Spleen (tissue), 11 donors: ENCODE results near the gene RBM18. TPM values are rescaled to one million over a fixed set of nuclear protein-coding genes. Genes with fewer than 3 reads are reported as not detected.

Experiments
- DNase-seq: peaks from one replicate; pipeline ENCODE4 v3.0.0-alpha.2; 2020
- H3K27ac ChIP-seq, 8 donors: fragments of 200-600 bp; sonication (generic) in 7 of 8; 1 replicate in 4 of 8; 2 replicates in 4 of 8; pipeline versions ENCODE4 v1.5.0 to v1.8.0; 2016 to 2021; ENCODE audit warnings: inconsistent platforms in 4 of 8, mild to moderate bottlenecking in 4 of 8, moderate library complexity in 1 of 8
- H3K27me3 ChIP-seq, 7 donors: fragments of 200-600 bp; sonication (generic) in 6 of 7; replicated peaks in 1 of 7; 1 replicate in 4 of 7; 2 replicates in 3 of 7; pipeline versions ENCODE4 v1.5.0 to v1.8.0; 2016 to 2021; ENCODE audit warnings: inconsistent platforms in 3 of 7, mild to moderate bottlenecking in 1 of 7
- H3K36me3 ChIP-seq, 6 donors: fragments of 200-600 bp; sonication (generic) in 5 of 6; 1 replicate in 4 of 6; 2 replicates in 2 of 6; pipeline versions ENCODE4 v1.5.0 to v1.8.0; 2016 to 2021; ENCODE audit warnings: inconsistent platforms in 2 of 6
- H3K4me1 ChIP-seq, 6 donors: fragments of 200-600 bp; sonication (generic) in 5 of 6; 1 replicate in 3 of 6; 2 replicates in 3 of 6; pipeline versions ENCODE4 v1.5.0 to v1.8.0; 2016 to 2021; ENCODE audit warnings: inconsistent platforms in 3 of 6
- H3K4me3 ChIP-seq, 8 donors: fragments of 200-600 bp; sonication (generic) in 7 of 8; 1 replicate in 4 of 8; 2 replicates in 4 of 8; pipeline versions ENCODE4 v1.5.0 to v1.8.0; 2016 to 2021; ENCODE audit warnings: inconsistent platforms in 4 of 8, mild to moderate bottlenecking in 4 of 8, moderate library complexity in 2 of 8
- H3K9me3 ChIP-seq, 8 donors: fragments of 200-600 bp; sonication (generic) in 7 of 8; 1 replicate in 4 of 8; 2 replicates in 4 of 8; pipeline versions ENCODE4 v1.5.0 to v1.8.0; 2016 to 2021; ENCODE audit warnings: inconsistent platforms in 4 of 8
- POLR2A ChIP-seq, 3 donors: fragments of 450-650 bp; IDR thresholded peaks; one replicate each; pipeline ENCODE4 v1.5.1; 2017; ENCODE audit warnings: antibody characterized with exemption in 3 of 3, mild to moderate bottlenecking in 1 of 3
- POLR2AphosphoS5 ChIP-seq, 3 donors: sonication (generic); formaldehyde crosslinking; IDR thresholded peaks; one replicate each; pipeline ENCODE4 v1.5.1; 2017; ENCODE audit warnings: antibody characterized with exemption in 3 of 3
- whole genome bisulfite sequencing, 5 donors: extraction: QIAGEN DNeasy Blood & Tissue Kit in 3 of 5; methylation state at CpG; one replicate each; pipeline versions ENCODE4 v1.1.5 to v1.1.7; 2013 to 2018; 5-methylcytosine and 5-hydroxymethylcytosine counted together
- intact Hi-C: fragments of 100-400 bp; cut with DNase I; formaldehyde crosslinking; loops from one replicate; pipeline ENCODE4 v1.15.0; 2023; ENCODE audit warnings: low total_unique reads
- polyA plus RNA-seq, 3 donors: library from polyadenylated mRNA; stranded (reverse); fragments of 200-250 nt; gene quantifications; one replicate each; pipeline ENCODE4 v1.2.1, GENCODE V29; 2013
- total RNA-seq, 7 donors: library from RNA; depleted of rRNA in 3 of 7; stranded (reverse); fragments of >200 nt in 3 of 7; fragmentation: NEBNext Ultra II Directional in 4 of 7; extraction: Animal tissue kit (Norgen Biotek cat#: 25700) in 4 of 7; gene quantifications; one replicate each; pipeline versions ENCODE4 v1.1.0 to v1.2.1, GENCODE V29; 2016 to 2021
- TF ChIP-seq, protein P1 (sequence below), 11 experiments: fragments of 200-600 bp in 7 of 11; fragments of 450-650 bp in 4 of 11; sonication (generic) in 4 of 11; IDR thresholded peaks in 8 of 11; conservative IDR thresholded peaks in 3 of 11; 1 replicate in 7 of 11; 2 replicates in 4 of 11; pipeline versions ENCODE4 v1.4.0 to v1.8.0; 2016 to 2021; ENCODE audit warnings: antibody characterized with exemption in 11 of 11, inconsistent platforms in 4 of 11, mild to moderate bottlenecking in 1 of 11
- donor health status: healthy with polysubstance abuse.
- donor health status: DM: no; HTN: no; CAD: no; lungs with moderate emphysema.
- donor health status: DM: no; HTN: no; CAD: no.
- donor health status: Bipolar disorder and iron deficiency.
- donor health status: healthy.
- donor health status: DM: no; HTN: no; CAD: no.
- donor health status: DM: yes; HTN: yes; CAD: no.

RBM18 gene
- total and polyA plus RNA-seq, 10 donors: 4.2 to 21.5 (median 11.2) TPM

- no peak for TF ChIP-seq POLR2A (IDR thresholded peaks at IDR 0.05)
- TF ChIP-seq, protein P1, sequence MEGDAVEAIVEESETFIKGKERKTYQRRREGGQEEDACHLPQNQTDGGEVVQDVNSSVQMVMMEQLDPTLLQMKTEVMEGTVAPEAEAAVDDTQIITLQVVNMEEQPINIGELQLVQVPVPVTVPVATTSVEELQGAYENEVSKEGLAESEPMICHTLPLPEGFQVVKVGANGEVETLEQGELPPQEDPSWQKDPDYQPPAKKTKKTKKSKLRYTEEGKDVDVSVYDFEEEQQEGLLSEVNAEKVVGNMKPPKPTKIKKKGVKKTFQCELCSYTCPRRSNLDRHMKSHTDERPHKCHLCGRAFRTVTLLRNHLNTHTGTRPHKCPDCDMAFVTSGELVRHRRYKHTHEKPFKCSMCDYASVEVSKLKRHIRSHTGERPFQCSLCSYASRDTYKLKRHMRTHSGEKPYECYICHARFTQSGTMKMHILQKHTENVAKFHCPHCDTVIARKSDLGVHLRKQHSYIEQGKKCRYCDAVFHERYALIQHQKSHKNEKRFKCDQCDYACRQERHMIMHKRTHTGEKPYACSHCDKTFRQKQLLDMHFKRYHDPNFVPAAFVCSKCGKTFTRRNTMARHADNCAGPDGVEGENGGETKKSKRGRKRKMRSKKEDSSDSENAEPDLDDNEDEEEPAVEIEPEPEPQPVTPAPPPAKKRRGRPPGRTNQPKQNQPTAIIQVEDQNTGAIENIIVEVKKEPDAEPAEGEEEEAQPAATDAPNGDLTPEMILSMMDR (IDR thresholded peaks at IDR 0.05 in 8 of 11, conservative IDR thresholded peaks at IDR 0.05 in 3 of 11): no peak
- no peak for TF ChIP-seq POLR2AphosphoS5 (IDR thresholded peaks at IDR 0.05)
- no peak overlapping the region for H3K4me3 ChIP-seq
- WGBS, 5 donors: 96 to 99% (median 98%) methylated on average over 3 of the region's 3 CpGs
- intact Hi-C loops: no loop called here
- peaks cover 10 to 100% (median 92%) of the 10 kb centered on the region in 6 donors for H3K36me3 ChIP-seq
- no peaks in the 10 kb centered on the region for H3K27me3 ChIP-seq
- no peak overlapping the region for H3K27ac ChIP-seq
- peaks cover 0 to 6% (median 0%) of the 10 kb centered on the region in 6 donors for H3K4me1 ChIP-seq
- H3K9me3 ChIP-seq: no peaks in the 10 kb centered on the region
- no peak for DNase-seq
Measured at GRCh38 chr9:122246666-122247065, 18.0 kb downstream of the RBM18 start.

DNA sequence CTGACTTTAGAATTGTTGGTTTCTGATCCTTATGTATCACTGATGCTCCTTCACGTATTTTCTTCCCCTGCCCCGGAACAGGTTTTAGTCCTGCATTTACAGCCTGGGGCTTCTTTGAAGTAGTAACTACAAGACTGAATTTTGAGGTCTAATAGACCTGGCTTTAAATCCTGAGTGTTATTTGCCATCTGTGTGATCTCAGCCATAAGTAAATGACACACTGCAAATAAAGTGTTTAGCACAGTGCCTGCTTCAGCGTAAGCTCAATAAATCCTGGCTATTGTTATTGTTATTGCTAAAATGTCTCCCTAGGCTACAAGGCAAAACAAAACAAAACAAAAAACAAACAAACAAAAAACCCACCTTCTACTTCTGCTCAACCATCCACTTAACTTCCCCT, 20.3 kb downstream of the RBM18 start:
- no peaks in the 10 kb centered on the region for H3K9me3 ChIP-seq
- H3K27ac ChIP-seq: no peak overlapping the region
- intact Hi-C loops: no loop called here
- no peak overlapping the region for H3K4me3 ChIP-seq
- 96 to 99% (median 97%) methylated on average over 3 of the region's 3 CpGs for WGBS, 5 donors
- DNase-seq: no peak
- TF ChIP-seq, protein P1 (IDR thresholded peaks at IDR 0.05 in 8 of 11, conservative IDR thresholded peaks at IDR 0.05 in 3 of 11): no peak
- TF ChIP-seq POLR2AphosphoS5 (IDR thresholded peaks at IDR 0.05) (no peak), POLR2A (IDR thresholded peaks at IDR 0.05) (no peak)
- H3K27me3 ChIP-seq: no peaks in the 10 kb centered on the region
- H3K4me1 ChIP-seq: peaks cover 0 to 6% (median 0%) of the 10 kb centered on the region in 6 donors
- peaks cover 6 to 100% (median 91%) of the 10 kb centered on the region in 6 donors for H3K36me3 ChIP-seq

DNA sequence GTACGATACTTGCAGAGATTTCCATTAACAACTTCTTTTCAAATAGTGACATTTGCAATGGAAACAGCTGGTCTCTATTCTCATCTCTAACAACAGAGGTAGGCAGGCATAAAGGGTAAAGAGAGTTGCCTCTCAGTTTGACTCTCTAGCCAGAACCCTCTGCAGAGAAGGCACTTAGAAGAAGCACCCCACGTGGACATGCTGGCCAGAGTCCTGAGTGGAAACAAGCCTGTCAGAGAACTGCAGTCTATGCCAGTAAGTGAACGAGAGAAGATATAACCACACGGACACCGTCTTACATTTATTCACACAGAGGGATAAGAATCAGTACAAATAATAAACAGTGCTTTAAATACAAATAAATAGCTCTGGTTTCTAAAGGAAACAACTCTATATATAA, 24.9 kb downstream of the RBM18 start:
- TF ChIP-seq, protein P1 (IDR thresholded peaks at IDR 0.05 in 8 of 11, conservative IDR thresholded peaks at IDR 0.05 in 3 of 11): no peak
- TF ChIP-seq POLR2AphosphoS5 (IDR thresholded peaks at IDR 0.05): no peak
- TF ChIP-seq POLR2A (IDR thresholded peaks at IDR 0.05): no peak
- H3K4me1 ChIP-seq: no peaks in the 10 kb centered on the region
- no peak for DNase-seq
- no peaks in the 10 kb centered on the region for H3K9me3 ChIP-seq
- H3K27ac ChIP-seq: no peak overlapping the region
- no peak overlapping the region for H3K4me3 ChIP-seq
- H3K27me3 ChIP-seq: no peaks in the 10 kb centered on the region
- intact Hi-C loops: no loop called here
- peaks cover 4 to 68% (median 54%) of the 10 kb centered on the region in 6 donors for H3K36me3 ChIP-seq
- 84 to 96% (median 90%) methylated on average over 5 of the region's 5 CpGs for whole genome bisulfite sequencing, 5 donors

DNA sequence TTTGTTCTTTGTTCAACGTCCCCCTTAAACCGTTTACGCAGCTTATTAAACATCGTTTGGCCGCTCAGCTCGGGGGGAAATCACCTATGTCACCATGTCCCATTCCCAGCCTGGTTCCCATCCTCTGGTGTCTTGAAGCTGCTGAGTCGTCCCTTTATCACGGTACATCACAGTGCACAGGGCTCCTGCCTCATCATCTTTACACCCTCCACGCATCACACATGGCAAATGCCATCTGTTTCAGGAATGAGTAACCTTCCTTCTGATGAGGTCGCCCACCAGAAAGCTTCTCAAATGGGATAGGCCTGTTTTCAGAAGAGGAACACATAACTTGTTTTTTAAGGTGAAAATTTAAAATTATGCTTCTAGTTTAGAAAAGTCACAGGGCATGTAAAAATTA, 28.0 kb downstream of the RBM18 start:
- WGBS, 5 donors: 82 to 89% (median 86%) methylated on average over 10 of the region's 10 CpGs
- intact Hi-C loops: no loop called here
- no peak for DNase-seq
- H3K9me3 ChIP-seq: no peaks in the 10 kb centered on the region
- TF ChIP-seq POLR2A (IDR thresholded peaks at IDR 0.05) (no peak), POLR2AphosphoS5 (IDR thresholded peaks at IDR 0.05) (no peak)
- H3K27ac ChIP-seq: no peak overlapping the region
- no peak overlapping the region for H3K4me3 ChIP-seq
- H3K4me1 ChIP-seq: no peaks in the 10 kb centered on the region
- peaks cover 0 to 38% (median 25%) of the 10 kb centered on the region in 6 donors for H3K36me3 ChIP-seq
- peaks cover 0 to 8% (median 0%) of the 10 kb centered on the region in 7 donors for H3K27me3 ChIP-seq
